NCI-H128 (cell line): ENCODE results near the gene GRIN2A.

Experiments
- DNase-seq: peaks from one replicate; lab custom pipeline; 2025; ENCODE audit not compliant: unreplicated experiment; lab: John Stamatoyannopoulos, UW

GRIN2A gene

DNA sequence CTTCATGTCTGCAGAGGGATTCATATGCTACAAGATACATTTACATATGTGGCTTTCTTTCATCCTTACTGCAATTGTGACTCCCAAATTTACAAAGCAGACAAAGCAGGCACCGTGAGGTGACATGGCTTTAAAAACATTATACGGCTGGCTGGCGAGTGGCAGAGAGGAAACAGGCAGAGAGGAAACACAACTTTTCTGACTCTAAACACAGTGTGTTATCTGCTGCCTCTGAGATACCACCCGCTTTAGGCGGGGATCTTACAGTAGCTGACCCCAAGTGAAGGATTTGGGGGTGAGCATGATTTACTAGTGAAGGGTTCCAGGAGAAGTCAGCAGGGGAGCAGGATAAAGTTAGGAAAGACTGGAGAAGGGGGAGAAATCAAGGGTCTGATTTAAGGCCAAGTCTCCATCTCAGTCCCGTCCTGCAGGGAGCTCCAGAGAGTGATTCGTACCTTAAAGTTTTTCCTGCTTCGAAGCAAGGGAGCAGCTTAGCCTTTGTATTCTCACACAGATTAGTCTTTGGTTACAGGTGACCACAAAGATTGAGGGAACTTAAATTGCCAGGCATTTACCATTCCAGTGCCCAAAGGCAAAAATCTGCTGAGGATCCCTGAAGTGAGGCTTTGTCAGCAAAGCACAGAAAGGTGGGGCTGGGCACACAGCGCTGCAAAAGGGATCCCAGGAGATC lies 355.0 kb downstream of the GRIN2A start:
- no peak for DNase-seq

DNA sequence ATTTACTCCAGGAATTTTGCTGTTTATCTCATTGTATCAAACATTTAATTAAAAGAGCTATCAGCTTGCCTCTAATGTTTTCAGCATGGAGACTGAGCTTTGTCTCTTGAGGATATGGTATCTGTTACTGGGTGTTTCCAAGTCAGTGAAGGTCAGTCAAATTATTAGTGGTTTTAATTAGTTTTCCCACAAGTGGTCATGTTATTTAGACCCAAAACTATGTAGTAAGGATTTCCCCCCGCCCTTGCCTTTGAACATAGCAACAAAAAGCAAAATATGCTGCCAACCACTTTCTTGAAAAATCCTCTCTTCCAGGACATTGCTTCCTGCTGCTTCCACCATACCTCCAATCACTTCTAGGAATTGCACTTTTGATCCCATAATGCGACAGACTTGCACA lies 355.6 kb downstream of the GRIN2A start:
- DNase-seq: no peak

DNA sequence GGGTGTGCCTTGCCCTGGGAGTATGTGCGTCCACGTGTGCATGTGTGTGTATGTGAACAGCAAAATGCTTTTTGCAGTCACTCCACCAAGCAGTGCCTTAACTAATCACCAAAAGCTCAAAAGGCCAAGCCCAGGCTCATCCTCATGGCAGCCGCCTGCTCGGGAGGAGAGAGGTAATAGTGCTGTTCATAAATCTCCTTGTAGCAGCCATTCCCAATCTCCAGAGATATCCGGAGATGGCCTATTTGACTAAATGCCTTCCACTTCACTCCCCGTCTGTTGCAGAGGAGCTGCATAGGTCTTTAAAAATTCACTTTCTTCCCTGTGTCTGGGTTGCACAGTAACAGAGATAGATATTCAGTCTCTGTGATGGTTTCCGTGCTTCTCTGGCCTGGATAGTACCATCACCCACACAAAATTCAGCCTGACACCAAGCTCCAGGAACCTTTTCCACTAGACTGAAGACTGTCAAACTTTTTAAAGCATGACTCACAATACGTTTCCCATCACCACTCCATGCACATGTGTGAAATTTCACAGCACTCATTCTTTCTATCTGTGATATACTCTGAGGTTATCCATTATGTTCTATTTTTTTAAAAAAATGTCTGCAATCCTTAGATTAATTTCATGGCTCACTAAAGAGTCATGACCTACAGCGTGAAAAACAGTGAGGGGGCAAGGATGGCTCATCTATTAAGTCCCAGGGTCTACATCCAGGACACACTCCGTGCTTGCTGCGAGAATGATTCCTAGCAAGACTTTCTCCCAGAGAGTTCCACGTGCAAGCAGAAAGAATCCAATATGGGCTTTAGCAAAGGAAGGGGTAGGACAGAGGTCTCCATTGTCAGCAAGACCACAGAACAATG lies 357.8 kb downstream of the GRIN2A start:
- DNase-seq: no peak

DNA sequence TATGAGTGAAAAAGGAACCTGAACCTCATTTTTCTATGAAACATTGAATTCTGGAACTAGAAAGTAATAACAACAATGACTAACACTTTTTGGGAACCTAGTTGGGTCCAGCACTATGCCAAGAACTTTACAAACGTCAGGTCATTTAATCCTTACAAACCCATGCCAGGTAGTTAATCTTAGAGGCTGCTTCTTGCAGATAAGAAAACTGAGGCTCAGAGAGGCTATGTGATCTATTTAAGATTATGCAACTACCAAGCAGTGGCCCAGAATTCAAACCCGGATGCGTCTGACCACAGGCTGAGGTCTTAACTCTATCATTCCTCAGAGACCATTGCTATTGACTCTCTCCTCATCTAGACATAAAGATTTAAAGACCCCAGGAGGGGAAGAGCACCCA lies 358.7 kb downstream of the GRIN2A start:
- DNase-seq: no peak

DNA sequence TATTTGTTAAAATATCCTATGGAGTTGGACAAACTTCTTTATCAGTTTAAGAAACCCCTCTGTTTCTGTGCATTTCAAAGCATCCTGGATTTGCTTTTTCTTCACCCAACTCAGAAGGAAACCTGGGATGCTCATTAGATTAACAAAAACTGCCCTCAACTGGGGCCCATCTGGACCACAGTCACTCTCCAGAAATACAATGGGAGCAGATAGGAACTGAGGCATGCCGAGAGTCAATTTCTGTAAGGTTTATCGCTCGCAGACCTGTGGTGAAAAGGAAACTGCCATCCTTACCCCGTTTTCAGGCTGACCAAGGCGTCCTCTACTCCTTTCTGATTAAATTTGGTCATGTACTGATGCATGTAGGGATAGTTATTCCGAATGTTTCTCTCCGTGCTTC lies 360.3 kb downstream of the GRIN2A start:
- no peak for DNase-seq

DNA sequence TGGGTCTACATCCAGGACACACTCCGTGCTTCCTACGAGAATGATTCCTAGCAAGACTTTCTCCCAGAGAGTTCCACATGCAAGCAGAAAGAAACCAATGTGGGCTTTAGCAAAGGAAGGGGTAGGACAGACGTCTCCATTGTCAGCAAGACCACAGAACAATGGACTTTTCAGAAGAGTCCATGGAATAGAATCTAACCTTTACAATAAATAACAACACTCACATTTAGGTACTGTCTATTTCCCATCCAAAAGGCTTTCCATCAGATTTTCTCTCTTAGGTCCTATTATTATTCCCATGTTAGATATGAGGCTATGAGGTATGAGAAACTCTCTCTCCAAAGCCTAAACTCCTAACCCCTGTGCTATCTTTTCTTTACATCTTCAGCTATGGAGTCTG lies 360.9 kb downstream of the GRIN2A start:
- no peak for DNase-seq

DNA sequence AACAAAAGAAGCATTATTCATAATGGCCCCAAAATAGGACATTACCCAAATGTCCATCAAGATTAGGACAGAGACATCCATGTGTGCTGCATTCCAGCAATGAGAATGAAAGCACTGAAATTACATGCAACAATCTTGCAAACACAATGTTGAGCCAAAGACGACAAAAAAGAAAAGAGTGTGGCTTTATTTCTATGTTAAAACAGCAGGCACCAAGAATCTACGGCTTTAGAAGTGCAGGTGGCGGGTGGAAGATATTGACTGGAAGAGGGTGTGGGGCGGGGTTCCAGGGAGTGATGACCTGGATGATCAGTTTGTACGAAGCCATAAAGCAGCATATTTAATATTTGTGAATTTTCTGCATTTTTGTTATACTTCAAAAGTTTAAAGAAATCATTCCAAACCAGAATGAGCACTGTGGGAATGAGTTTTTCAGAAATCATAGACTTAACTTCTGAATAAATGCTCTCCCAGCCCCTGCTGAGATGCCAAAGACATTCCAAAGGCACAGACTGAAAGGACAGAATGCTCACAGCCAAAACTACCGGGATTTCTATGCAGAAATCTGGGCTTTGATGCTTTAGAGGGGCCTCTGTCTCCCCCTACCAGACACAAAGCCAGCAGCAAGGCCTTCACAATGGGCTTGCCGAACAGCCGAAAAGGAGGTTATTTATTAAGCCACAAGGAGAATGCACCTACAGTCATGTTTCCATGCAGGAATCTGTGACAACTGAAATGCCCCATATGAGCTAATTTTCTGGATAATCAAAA lies 361.6 kb downstream of the GRIN2A start:
- no peak for DNase-seq

DNA sequence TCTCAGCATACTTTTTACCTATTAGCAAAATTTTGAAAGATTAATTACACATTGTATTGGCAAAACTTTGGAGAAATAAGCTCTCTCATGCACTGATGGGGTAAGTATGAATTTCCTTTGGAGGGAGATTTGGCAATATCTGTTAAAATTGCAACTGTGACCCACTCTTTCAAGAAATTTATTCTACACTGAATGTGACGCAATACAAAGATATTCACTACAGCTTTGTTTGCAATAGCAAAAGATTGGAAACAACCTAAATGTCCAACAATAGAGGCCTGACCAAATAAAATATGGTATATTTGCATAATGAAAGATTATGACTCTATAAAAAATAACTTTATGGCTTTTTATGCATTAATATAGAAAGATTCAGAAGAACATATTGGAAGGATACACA lies 363.5 kb downstream of the GRIN2A start:
- no peak for DNase-seq

DNA sequence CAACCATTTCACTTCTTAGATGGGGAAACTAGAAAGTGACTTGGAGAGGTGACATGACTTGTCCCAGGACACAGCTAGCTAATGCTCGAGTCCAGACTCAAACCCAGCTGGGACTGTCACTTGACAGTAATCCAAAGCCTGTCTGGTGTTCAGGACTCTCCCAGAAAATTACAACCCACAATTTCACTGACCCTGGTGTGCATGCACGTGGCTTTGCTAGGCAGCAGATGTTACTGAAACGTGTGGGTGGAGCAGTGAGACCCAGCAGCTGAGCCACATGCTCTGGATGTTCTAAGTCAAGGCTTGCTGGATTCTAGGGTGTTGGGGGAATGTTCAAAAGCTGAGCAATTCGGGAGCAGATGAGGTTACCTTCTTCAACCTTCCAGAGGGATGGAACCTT lies 364.6 kb downstream of the GRIN2A start:
- DNase-seq: no peak

DNA sequence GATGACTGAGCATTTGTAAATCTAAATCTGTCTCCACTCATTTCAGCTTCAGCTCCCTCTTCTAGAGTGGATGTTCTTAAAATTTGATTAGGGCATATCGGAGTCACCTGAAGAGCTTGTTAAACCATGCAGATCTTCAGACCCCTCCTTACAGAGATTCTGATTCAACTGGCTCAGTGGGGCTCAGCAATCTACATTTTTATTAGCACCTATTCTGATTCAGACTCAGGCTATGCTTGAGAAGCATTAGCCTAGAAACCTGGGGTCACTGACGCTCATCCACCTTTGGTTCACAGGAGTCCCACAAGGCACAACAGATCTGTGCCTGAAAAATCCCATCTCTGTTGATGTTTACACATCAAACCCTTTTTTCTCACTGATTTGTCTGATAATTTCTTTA lies 365.6 kb downstream of the GRIN2A start:
- no peak for DNase-seq

DNA sequence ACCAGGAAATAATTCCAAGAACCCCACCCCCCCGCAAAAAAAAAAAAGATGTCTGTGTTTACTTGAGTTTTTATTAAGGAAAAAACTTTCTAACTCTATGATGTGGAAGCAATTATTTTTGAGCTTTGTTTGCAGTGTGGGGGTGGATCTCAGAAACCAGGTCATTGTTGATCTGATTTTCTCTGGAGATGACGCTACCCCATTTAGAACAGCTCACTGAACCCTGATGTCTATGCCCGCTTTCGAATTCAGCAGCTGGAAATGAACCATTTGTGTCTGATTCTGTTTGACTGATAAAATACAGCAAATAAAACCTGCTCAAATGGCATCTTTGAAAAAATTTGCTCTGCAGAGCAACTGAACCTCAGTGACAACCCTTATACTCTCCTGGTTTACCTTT lies 368.6 kb downstream of the GRIN2A start:
- DNase-seq: no peak

DNA sequence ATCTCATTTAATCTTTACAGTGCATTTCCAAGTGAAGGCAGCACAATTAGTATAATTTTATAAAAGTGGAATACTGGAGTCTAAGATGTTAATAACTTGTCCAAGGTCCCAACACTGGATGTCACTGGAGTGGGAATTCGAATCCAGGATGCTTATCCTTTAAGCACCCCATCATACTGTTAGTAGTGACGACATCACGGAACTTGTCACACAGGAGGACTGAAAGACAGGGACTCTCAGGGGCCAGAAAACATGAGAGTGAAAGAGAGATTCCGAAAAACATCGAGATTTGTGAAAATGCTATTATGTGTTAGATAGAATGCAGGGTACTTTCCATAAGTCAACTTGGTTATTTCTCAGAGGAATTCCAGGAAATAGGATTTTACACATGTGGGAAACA lies 374.0 kb downstream of the GRIN2A start:
- DNase-seq: no peak

DNA sequence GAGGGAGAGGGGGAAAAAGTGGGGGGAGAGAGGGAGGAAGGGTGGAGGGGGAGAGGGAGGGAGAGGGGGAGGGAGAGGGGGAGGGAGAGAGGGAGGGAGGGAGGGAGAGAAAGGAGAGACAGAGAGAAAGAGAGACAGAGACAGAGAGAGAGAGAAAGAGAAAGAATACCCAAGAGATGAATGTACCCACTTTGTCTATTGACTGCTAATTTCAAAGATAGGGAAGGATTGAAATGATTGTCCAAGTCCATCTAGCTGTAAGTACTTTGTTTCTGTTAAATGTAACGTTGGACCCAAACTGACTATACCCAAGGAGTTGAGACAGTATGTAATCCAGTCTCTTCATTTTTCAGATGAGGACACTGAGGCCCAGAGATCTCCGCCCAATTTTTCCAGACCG lies 374.9 kb downstream of the GRIN2A start:
- DNase-seq: no peak

DNA sequence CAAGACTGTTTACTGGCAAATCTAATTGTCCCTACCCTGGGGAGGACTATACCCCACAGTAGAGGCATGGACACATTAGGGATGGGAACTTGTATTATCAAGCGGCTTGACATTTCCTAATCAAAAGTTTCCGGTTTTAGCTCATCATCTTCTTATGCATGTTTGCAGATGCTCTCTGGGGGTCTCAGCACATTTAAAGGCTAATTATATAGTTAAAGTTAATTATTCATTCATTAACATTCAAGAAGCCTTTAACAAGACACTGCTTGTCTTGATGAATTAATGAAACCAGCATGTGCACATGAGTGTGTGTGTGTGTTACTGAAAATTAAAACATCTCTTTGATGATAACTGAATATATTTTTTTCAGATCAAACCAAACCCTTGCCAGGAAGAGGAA lies 377.1 kb downstream of the GRIN2A start:
- DNase-seq: no peak

DNA sequence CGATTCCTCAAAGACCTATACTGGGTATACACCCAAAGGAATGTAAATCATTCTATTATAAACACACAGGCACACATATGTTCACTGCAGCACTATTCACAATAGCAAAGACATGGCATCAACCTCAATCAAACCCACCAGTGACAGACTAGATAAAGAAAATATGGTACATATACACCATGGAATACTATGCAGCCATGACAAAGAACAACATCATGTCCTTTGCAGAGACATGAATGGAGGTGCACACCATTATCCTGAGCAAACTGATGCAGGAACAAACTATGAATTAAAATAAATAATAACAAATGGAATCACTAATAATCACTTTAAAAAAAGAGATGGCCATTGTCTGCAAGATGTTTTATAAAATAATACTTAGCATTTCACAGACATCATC lies 380.1 kb downstream of the GRIN2A start:
- no peak for DNase-seq

DNA sequence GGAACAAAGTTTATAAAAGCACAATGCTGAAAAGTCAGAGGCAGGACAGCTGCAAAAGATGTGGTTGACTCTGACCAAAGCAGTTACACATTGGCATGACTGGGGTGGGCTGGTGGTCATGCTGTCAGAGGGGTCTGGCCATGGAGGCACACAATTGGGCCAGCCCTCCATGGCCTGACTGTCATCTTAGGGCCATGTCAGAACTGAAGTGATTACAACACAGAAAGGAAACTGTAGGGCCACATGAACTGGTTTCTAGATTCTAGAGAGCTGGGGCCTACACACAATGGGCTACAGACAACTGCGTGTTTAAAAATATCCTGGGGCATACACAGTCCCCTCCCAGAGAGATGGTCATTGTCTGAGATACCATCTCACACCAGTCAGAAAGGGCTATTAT lies 380.6 kb downstream of the GRIN2A start:
- DNase-seq: no peak

DNA sequence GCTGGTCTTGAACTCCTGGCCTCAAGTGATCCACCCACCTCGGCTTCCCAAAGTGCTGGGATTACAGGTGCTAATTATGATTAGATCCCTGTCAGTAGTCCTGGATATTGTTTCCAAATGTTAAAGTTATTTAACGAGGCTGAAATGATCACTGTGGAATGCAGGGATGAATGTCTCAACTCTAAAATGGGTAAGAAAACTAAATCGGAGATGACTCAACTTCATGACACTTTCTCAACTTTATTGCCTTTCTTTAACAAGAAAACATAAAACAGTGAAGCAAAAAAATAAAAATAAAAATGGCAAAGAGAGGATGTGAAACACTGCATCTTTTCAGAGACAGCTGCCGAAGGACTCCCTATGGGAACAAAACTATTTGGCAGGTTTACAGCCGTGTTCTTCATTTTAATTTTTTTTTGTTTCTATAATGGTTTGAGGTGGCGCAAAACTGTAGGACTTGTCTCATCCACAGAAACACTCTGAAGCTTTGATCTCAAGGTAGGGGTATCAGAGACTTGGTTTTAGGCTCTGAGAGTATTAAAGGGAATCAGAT lies 382.0 kb downstream of the GRIN2A start:
- no peak for DNase-seq

DNA sequence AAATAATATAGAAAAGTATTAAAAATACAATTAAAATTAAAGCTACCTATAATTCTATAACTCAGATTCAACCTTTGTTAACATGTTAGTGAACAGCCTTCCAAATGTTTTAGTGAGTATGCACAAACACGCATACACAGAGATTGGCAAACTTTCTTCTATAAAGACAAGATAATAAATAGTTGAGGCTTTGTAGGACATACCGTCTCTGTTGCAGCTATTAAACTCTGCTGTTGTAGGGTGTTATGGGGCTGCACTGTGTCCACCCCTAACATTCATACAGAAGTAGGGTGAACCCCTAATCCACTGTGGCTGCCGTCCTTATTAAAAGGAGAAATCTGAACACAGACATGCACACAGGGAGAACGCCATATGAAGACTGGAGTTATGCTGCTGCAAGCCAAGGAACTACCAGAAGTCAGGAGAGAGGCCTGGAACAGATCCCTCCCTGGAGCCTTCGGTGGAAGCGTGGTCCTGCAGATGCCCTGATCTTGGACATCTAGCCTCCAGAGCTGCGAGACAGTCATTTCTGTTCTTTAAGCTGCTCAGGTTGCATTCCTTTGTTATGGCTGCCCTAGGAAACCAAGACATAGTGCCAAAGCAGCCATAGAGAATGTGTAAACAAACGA lies 383.2 kb downstream of the GRIN2A start:
- no peak for DNase-seq

DNA sequence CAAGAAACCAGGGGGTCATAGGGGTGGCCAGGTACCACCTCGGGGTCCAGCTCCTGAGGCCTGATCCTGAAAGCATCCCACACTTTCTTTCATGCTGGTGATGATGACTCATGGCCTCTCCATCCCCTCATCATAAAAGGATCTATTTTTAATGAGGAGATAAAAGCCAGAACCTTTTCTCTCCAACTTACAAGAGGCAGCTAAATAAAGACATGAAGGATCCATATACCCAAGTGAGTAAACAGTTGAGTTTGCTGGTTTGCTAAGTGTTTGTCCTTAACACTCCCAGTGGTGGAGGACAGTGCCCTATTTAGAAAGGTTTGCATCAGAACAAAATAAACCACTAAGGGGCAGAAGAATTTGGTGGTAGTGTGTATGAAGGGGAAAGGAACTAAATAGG lies 383.8 kb downstream of the GRIN2A start:
- no peak for DNase-seq

DNA sequence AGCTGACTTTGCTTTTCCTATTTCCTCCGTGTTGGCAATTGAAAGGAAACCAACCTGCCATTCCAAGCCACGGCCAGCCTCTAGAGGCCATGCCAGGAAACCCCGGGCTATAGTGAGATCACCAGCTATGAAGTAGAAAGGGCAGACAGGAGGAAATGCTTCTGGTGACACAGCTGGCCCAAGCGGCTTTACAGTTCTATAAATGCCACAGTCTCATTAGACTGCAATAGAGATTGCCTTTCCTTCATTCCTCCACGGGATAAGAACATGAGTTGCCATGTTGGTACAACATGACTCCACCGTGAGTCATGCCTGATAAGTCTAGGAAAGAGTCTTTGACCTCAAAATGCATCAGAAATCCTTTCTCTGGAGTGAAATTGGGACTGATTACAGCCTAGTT lies 384.9 kb downstream of the GRIN2A start:
- no peak for DNase-seq

DNA sequence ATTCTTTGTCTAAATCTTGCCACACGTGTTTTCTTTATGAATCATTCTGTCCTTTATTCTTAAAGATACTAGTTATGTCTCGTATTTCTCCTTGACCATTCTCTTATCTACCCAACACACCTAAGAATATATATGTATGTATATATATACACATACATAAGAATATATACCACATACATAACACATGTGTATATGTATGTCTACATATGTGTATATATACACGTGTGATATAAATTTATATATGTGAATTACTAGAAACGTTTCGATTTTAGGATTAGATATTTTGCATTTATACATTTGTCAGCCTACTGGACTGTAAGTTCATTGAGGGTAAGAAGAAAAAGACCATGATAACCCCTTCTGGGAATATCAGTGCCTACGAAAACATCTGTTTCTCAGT lies 388.6 kb downstream of the GRIN2A start:
- no peak for DNase-seq
